Middle frontal gyrus (tissue), 1 donor: ENCODE measurements around the gene PLEKHA7.

ENCODE experiments used
- DNase-seq: peaks from one replicate; pipeline ENCODE4 v3.0.0-alpha.2; 2015; ENCODE audit warnings: low spot score; ENCODE audit errors: extremely low spot score

Gene PLEKHA7

DNA sequence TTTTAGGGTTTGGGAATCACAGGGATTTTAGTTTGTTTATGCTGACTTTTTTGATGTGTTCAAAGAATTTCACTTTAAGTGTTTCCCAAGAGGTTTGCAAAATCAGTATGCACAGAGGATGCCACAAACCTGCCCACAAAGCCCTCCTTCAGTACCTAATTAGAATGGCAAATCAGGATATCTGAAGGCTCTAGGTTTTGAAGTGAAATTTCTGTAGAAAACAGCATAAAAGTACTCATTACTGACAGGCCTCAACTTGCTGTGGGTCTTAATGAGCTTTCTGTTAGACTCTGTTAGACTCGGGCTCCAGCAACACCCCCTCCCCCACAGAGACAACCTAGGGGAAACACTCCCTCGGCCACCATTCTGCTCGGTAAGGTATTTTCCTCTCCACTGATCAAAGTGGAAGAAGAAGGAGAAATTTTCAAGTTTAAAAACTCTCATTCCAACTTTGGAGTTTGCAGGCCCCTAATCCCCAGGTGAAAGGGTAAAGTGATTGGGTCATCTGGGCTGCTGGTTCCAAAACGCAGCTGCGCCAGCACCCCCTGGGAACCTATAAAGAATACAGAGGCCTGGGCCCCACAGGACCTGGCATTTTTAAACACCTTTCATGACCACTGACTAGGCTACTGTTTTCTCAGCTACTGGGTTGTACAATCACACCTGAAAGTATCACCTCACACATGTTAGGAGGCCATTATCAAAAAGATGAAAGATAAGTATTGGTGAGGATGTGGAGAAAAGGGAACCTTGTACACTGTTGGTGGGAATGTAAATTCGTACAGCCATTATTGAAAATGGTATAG, 67.5 kb downstream of the PLEKHA7 start:
- no peak for DNase-seq

GRCh38 chr11:16945671-16946469, 68.3 kb downstream of the PLEKHA7 start:
- no peak for DNase-seq

DNA sequence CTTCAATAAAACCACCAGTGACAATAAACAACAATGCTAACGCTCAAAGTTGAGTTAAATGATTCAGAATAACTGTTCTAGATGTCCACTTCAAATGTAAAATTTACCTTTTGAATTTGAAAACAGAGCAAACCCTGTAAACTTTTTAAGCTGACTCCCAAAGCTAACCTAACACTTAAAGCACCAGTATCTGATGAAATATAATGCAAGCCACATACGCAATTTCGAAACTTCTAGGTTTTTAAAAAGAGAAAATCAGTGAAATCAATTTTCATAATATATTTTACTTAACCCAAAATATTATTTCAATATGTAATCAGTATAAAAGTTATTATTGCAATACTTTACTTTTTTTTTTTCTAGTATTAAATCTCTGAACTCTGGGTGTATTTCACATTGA, 71.3 kb downstream of the PLEKHA7 start:
- DNase-seq: no peak

- DNase-seq: no peak
These were observed 71.9 kb downstream of the PLEKHA7 start for GRCh38 chr11:16942342-16942741.

DNA sequence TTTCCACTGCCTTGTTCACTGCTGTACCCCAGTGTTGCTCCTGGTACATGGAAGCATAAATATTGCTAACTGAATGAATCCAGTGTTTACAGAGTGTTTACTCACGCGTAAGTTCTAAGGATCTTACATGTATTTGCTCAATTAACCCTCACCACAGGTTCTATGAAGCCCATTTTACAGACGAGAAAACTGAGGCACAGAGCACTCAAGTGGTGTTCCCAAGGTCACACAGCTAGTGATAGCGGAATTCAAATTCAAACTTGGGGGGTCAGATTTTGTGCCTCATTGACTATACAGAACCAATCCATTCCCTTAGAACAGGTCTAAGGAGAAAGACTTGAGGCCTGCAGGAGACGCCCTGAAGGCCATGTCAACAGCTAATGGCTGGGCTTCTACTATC, 72.3 kb downstream of the PLEKHA7 start:
- DNase-seq: no peak

DNA sequence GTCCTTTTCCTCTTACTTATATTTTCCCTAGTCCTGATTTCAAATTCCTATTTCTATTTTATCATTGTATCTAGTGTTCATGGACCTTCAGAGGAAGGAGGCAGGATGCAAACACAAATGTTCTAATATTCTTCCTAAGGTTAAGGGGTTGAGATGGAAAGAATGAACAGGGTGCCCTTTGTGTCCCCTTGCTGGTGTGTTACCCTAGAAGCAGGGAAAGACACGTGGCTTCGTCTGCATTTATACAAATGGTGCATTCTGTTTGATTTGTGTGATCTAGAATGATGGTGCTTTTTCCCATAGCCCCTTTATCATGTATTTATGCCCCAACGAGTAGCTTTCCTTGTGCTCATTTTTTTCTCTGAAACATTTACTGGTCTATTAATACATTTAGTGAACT, 76.2 kb downstream of the PLEKHA7 start:
- no peak for DNase-seq

GRCh38 chr11:16936643-16937042, 77.6 kb downstream of the PLEKHA7 start:
- no peak for DNase-seq

DNA sequence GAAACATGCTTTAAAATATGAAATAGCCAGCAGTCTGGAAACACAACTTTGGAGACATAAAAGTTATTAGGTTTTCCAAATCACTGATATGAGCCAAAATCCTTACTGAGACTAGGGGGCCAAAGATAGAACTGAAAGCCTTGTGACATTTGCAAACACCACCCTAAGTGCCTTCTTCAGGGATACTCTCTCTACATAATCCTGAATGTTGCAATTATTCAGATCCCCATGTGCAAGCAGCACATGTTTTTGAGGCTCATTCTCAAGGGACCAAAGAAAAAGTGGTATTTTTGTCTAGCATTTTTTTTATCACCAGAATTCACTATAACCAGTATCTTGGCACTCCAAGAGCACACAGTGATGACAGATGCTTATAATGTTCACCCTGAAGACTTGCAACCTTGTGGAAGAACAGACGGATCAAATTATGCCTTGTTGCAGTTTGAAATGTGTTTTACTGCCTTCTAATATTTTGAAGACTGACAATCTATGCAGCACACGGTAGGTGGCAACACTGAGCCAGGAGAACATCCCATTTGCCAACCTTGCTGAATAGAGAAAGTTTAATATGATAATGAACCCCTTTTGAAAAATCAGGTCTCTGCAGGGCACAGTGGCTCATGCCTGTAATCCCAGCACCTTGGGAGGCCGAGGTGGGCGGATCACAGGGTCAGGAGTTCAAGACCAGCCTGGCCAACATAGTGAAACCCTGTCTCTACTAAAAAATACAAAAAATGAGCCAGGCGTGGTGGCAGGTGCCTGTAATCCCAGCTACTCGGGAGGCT, 78.5 kb downstream of the PLEKHA7 start:
- no peak for DNase-seq

DNA sequence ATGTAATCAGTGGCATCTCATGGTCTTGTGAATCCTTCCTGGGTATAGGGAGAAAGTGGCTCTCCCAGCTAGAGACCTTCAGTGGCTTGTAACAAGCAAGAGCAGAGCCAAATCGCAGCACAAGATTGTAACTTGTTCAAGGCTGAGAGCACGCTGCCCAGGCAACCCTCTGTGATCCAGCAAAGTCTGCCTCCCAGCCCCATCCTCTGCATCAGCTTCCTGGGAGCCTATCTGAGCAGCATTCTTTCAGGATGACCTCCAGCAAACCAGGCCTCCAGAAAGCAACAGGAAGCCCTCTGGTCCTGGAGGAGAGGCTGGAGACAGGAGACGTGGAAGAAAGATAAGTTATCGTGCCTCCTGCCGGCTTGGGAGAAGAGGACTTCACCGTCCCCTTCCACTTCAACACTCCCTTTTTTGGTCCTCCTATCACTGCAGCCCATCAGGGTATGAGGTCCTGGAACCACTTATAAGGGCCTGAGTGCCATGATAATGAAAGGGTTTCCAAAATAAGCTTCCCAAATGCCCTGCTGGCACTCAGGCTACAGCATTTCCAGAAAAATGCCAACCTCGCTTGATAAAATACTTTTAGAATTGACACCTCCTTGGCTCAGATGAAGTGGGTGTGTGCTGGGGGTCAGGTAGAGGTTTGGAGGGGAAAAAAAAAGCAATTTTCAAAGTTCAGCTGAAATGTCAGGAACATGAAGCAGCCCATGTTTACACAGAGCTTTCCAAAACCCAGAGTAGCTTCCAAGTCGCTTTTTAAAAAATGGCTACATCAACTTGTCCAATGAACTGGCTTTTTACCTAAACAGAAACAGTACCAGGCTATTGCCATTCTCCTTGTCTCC, 80.2 kb downstream of the PLEKHA7 start:
- no peak for DNase-seq

DNA sequence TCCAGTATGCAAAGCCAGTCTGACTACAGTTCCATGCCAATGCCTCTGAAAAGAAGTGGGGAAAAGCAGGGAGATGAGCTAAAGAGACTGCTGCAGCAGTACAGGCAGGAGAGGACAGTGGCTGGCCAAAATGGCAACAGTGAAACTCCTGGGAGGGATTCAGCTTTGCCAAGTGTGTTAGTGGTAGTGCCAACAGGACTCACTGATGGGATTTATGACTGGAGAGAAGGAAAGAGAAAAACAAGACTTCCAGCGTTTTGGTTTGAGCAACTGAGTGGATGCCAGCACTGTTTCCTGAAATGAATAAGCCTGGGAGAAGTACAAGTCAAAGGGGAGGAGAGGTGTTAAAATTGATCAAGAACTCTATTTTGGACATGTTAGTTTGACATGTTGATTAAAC, 80.9 kb downstream of the PLEKHA7 start:
- no peak for DNase-seq

- no peak for DNase-seq
These were observed 86.2 kb downstream of the PLEKHA7 start for GRCh38 chr11:16928044-16928443.

GRCh38 chr11:16926883-16927626, 87.2 kb downstream of the PLEKHA7 start:
- no peak for DNase-seq

- no peak for DNase-seq
These were observed 88.6 kb downstream of the PLEKHA7 start for GRCh38 chr11:16925561-16926065.

DNA sequence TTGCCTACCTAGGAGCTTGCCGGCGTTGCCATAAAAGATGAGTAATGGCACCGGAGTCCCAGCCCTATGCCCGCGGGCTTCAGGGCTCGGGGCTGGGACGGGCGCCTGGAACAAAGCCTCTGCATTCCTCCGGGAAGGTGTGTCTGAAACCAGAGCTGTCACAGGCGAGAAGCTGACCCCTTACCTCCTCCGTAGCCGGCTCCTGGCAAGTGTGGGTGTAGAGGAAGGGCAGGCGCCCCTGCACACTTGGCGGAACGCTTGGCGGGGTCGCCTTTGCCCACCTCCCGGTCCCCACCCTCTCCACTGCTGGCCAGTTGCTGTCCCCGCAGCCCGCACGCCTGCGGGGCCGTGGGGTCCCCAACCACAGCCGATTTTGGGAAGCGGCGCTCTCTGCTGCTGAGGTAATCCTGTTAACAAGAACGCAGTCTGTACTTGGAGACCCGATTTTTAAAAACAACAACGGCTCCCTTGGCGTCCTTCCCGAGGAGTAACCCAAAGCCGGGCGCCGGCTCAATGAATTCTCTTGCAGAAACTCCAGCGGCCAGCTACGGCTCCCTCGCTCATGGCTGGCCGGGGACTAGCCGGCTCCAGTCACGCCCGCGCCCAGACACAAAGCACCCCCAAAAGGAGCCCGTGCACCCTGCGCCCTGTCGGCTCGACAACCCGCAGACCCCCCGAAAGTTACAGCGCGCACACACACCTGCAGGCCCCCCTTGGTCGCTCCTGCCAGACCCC, 89.2 kb downstream of the PLEKHA7 start:
- DNase-seq: no peak

DNA sequence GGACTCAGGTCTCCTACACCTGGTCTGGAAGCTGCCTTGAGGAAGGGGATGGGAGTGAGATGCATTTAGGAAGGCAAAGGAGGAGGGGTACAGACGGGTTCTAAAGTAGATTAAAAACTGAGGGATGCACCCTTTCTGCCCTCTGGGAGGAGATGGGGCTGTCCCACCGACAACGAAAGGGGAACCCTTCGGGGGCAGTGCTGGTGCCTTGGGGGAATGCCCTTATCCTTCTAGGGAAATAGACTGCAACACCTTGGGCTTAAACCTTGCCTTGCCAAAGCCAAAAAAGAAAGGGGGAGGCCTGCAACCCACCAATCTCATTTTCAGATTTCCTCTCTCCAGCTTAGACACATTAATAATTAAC, 89.8 kb downstream of the PLEKHA7 start:
- no peak for DNase-seq

DNA sequence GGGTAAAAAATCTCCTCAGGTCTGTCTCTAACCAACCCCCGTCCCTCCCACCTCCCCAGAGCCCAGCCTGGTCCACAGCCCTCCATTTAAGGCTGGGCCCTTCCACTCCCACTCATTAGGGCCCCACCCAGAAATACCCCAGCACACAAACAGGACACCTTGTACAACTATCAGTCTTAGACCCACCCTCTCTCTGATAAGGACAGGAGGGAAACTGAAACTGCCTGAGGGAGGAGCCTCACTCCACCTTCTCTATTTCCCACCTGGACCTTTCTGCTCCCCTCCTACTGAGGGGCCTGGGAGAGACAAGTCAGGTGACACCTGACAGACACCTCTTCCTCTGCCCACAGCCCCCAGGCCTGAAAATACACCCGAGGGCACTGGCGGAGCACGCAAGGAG, 90.2 kb downstream of the PLEKHA7 start:
- DNase-seq: no peak

- DNase-seq: no peak
These were observed 92.5 kb downstream of the PLEKHA7 start for GRCh38 chr11:16921668-16922067.

- DNase-seq: no peak
These were observed 93.2 kb downstream of the PLEKHA7 start for GRCh38 chr11:16921019-16921418.

GRCh38 chr11:16920559-16920958, 93.7 kb downstream of the PLEKHA7 start:
- DNase-seq: no peak
